Fibroblast of pulmonary artery (primary cell): ENCODE data around the gene CNTFR.

Experiments
- DNase-seq: peaks from one replicate; pipeline ENCODE4 v3.0.0-alpha.2; 2010; ENCODE audit warnings: low read depth
- H3K4me3 ChIP-seq: replicated peaks from 2 replicates; pipeline ENCODE4 v1.5.1; 2011; ENCODE audit warnings: low read depth, mild to moderate bottlenecking, control low read depth, low read length, moderate library complexity
- CTCF ChIP-seq: IDR thresholded peaks from 2 replicates; pipeline ENCODE4 v1.5.1; 2011; ENCODE audit warnings: mild to moderate bottlenecking, control low read depth, low read length, inconsistent platforms; ENCODE audit errors: missing control alignments

Gene CNTFR

DNA sequence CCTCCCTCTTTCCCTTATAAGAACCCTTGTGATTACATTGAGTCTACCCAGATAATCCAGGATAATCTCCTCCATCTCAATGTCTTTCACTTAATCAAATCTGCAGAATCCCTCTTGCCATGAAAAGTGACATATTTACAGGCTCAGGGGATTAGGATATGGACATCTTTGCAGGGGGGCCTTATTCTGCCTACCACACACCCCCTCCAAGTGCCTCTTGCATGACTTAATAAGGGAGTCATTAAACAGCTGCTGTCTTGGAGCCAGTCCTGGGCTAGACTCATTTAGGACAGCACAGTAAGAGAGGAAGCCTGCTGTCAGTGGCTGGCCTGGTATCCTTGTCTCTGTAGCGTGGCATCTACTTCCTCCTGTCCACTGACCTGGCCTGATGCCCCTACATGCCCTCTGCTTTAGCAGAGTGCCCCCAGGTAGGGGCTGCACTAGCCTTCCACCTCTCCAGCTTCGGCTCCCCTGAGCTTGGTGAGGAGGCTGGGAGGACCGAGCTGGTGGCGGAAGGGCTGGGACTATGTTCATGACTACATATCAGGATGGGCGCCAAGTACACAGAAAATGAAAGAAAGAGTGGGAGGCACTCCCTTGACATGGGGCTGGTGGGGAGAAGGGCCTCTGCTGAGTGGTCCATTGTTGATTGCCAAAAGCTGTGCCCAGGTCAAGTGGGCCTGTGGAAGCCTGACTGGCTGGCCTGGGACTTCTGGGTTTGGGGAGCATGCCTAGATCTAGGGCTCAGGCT, 84.0 kb downstream of the CNTFR start:
- DNase-seq = no peak
- no peak for TF ChIP-seq CTCF
- no peak overlapping the region for H3K4me3 ChIP-seq

DNA sequence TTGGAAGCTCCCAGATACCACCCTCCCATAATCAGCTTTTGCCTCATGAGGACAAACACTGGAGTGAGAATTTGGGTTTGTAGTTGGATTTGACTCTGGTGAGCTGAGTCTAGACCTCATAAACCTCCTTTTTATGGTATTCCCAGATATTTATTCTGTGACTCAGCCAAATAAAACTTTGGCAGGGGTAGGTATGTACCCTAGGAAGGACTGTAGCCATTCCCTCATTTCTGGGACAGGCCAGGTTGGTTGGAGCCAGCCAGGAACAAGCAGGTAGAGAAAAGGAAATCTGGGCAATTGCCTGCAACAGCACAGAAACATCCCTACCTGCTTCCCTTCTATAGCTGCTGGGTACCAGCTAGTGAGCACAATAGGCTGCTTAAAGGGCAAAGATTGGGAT, 86.1 kb downstream of the CNTFR start:
- TF ChIP-seq CTCF = no peak
- DNase-seq = no peak
- no peak overlapping the region for H3K4me3 ChIP-seq

DNA sequence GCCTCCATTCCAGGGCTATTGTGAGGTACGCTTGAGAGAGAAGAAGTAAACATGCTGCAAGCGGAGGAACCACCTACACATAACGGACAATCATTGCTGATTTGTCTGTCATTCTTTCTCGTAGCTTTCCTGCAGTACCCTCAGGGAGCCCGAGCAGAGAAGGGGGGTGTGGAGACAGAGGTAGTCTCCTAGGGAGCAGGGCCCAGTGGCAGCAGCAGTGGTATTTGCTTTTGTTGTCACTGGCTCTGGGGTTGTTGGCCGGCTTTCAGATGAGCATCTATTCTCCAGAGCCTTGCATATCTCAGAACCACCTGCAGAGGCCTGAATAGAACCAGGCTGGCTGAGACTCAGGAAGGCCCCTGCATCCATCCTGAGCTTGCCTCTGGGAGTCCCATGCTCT, 86.6 kb downstream of the CNTFR start:
- no peak for TF ChIP-seq CTCF
- H3K4me3 ChIP-seq = no peak overlapping the region

GRCh38 chr9:34502471-34502870, 87.1 kb downstream of the CNTFR start:
- no peak for TF ChIP-seq CTCF
- DNase-seq = no peak
- no peak overlapping the region for H3K4me3 ChIP-seq

More for the DNA sequence above, 86.6 kb downstream of the CNTFR start:
- DNase-seq = no peak

- DNase-seq = peak; percentile 89
- no peak overlapping the region for H3K4me3 ChIP-seq
- peak; percentile 52 for TF ChIP-seq CTCF
These were observed 87.6 kb downstream of the CNTFR start for GRCh38 chr9:34501889-34502425.
